Measurements from ENCODE around the gene FYB1. TPM values are rescaled to one million over a fixed set of nuclear protein-coding genes. Genes with fewer than 3 reads are reported as not detected.

Gene FYB1
- total RNA-seq, 2 donors from 2014 or later, result 127 to 131 TPM

DNA sequence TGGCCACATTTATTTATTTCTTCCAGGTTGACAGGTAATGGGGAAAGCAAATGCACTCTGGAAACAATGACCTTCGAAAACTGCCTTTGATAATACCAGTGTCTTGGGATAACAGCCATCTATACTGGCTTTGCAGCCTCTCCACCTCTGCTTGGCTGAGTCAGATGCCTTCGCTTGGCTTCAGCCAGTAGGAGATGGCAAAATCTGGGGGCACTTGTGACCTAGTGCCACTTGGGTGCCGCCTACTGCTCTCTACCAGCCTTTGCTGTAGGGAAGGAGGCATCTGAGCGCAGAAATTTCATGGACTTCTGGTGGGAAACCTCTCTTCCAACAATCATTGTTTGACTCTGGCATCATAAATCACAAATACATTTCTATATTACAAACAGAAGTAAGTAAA, 21.8 kb downstream of the FYB1 start:
- Mint-ChIP-seq H3K4me1 (ENCODE audit: low read depth) (peaks cover 51% of the 10 kb centered on the region), H3K27me3 (ENCODE audit: low read depth) (no peaks in the 10 kb centered on the region), H3K4me3 (peak overlapping the region; percentile 64 to 87), H3K27ac (no peak overlapping the region), H3K36me3 (ENCODE audit: insufficient read depth in 2 of 2) (peaks cover 5 to 6% of the 10 kb centered on the region in 2 donors), H3K9me3 (no peaks in the 10 kb centered on the region)
- peak; percentile 67 to 72 for ATAC-seq (replicated peaks in 1 of 2)
- peak; percentile 63 to 73 for DNase-seq

DNA sequence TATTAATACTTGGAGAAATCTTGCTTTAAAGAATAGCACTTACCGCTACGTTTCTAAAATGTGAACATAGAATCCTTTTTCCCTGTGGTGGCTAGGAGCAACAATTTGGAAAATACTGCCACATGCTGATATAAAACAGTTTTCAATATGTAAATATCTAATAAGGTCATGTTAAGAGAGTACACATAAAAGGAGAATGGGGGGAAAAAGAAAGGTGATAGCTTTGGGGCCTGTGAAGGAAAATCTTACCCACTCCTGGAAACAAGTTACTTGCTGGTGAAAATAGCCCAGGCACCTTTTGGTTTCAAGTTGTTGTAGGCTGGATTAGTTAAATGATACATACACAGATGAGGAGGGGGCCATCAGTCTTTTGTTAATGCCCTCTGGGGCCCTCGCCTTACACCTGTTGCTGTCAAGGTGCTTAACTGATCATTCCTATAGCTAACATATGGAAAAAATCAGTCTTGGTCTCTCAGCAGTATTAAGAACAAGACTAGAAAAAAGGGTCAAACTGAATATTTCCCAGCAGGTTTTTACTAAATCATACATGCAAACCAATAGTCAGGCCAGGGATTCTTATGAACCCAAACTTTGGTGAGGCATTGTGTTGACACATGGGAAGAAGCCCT, 24.1 kb downstream of the FYB1 start:
- Mint-ChIP-seq H3K27me3 (ENCODE audit: low read depth) (no peaks in the 10 kb centered on the region), H3K4me1 (ENCODE audit: low read depth) (peaks cover 69% of the 10 kb centered on the region), H3K36me3 (ENCODE audit: insufficient read depth in 2 of 2) (peaks cover 2 to 3% of the 10 kb centered on the region in 2 donors), H3K9me3 (no peaks in the 10 kb centered on the region), H3K4me3 (peak overlapping the region; percentile 75 to 87), H3K27ac (peak overlapping the region; percentile 92)
- ATAC-seq (replicated peaks in 1 of 2), result peak; percentile 5 to 6
- no peak for DNase-seq

DNA sequence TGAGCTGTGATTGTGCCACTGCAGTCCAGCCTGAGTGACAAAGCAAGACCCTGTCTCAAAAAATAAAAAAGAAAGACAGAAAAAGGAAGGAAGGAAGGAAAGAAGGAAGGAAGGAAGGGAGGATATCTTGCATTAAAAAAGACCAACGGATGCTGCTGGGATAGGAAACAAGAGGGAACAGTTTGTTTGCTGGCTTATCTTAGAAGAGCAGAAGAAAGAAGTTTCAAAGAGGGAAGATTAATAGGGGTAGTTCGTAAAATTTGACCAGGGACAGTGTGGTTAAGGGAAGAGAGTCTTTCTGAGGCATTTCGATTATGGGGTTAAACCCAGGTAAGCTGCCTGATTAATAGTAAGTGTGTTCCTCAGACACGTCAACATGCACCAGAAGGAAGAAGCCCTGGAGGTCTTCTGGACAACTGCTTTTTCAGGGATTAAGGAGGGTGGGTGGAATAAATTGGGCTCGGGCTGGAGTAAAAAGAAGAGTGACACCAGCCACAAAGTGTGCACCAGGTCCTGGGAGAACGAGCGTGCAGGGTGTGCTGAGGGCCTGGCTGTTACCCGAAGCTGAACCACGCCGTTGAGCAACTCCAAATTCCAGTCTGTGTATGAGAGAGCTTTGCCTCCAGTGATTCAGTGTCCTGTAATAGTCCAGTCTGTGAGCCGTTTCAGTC, 24.8 kb downstream of the FYB1 start:
- H3K4me1 Mint-ChIP-seq (ENCODE audit: low read depth), result peaks cover 76% of the 10 kb centered on the region
- no peaks in the 10 kb centered on the region for H3K9me3 Mint-ChIP-seq
- H3K27me3 Mint-ChIP-seq (ENCODE audit: low read depth), result no peaks in the 10 kb centered on the region
- peak; percentile 34 to 53 for ATAC-seq (replicated peaks in 1 of 2)
- H3K36me3 Mint-ChIP-seq (ENCODE audit: insufficient read depth in 2 of 2), result no peaks in the 10 kb centered on the region
- H3K27ac Mint-ChIP-seq, result peak overlapping the region; percentile 92
- DNase-seq, result no peak
- H3K4me3 Mint-ChIP-seq, result peak overlapping the region; percentile 75 to 87

DNA sequence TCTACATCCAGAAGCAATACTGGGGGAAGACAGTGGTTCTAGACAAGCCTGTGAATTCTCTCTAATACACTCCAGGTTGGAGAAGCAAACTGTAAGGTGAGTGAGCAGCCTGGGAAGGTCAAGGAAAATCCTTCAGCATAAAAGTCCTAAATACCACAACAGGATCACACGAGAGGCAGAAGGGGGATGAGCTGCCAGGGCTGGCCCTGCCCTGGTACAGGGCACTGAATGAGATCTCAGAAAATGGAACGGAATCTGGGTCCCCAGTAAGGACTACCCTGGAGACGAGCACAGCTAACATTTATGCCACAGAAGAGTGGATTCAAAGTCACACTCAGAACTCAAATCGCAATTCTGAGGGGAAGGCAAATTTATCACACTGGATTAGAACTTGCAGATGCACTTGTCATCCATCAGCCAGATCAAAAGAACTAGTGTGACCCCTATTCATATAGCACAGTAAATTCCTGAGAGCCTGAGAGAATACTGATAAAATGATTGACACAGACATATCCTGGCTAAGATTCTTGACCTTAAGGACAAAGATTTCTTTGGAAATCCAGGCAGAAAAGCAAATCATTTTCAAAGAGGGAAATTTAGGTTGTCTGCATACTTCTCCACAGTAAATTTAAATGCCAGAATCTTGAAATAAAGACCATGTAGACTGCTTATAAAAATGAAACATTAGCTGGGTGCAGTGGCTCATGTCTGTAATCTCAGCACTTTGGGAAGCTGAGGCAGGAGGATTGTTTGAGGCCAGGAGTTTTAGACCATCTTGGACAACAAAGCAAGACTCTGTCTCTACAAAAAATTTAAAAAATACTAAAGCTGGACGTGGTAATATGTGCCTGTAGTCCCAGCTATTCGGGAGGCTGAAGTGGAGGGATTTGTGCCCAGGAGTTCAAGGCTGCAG, 25.6 kb downstream of the FYB1 start:
- no peaks in the 10 kb centered on the region for H3K9me3 Mint-ChIP-seq
- DNase-seq, result no peak

DNA sequence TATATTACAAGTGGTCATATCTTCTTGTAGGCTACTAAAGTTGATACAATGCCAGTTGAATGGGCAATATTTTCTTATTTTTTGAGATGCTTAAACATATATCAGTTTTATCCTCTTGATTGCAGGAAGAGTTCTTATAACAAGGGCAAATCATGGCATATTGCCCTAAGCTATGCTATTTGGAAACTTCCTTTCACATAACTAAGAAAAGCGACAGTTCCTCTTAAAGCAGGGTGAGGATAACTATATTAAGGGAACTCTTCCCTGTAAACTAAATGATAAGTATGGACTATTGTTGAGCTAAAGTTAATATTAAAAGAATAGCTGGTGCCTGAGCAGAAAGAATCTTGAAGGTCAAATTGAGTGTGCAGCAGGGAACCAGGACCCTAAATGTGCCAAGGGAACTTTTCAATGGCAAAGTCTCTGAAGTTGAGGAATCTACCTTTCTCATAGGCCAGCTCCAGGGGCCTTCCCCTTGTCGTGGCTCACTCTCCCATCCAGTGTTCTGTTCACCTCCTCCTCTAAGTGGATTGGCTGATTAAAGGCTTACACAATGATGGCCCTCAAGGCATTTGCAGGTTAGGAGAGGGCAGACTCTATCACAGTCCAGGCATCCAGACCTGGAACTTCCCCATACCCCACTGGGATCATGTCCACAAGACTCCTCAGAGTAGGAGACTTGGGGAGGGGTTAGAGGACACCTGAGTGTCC, 26.8 kb downstream of the FYB1 start:
- Mint-ChIP-seq H3K4me1 (ENCODE audit: low read depth) (peaks cover 96% of the 10 kb centered on the region), H3K36me3 (ENCODE audit: insufficient read depth in 2 of 2) (no peaks in the 10 kb centered on the region), H3K9me3 (no peaks in the 10 kb centered on the region), H3K27me3 (ENCODE audit: low read depth) (no peaks in the 10 kb centered on the region), H3K27ac (peak overlapping the region; percentile 71), H3K4me3 (peak overlapping the region; percentile 75 to 87)
- ATAC-seq (replicated peaks in 1 of 2), result no peak
- no peak for DNase-seq

More for the DNA sequence above, 25.6 kb downstream of the FYB1 start:
- ATAC-seq (replicated peaks in 1 of 2), result no peak
- H3K36me3 Mint-ChIP-seq (ENCODE audit: insufficient read depth in 2 of 2), result no peaks in the 10 kb centered on the region
- peaks cover 84% of the 10 kb centered on the region for H3K4me1 Mint-ChIP-seq (ENCODE audit: low read depth)
- H3K27me3 Mint-ChIP-seq (ENCODE audit: low read depth), result no peaks in the 10 kb centered on the region
- peak overlapping the region; percentile 75 to 87 for H3K4me3 Mint-ChIP-seq
- H3K27ac Mint-ChIP-seq, result peak overlapping the region; percentile 92

DNA sequence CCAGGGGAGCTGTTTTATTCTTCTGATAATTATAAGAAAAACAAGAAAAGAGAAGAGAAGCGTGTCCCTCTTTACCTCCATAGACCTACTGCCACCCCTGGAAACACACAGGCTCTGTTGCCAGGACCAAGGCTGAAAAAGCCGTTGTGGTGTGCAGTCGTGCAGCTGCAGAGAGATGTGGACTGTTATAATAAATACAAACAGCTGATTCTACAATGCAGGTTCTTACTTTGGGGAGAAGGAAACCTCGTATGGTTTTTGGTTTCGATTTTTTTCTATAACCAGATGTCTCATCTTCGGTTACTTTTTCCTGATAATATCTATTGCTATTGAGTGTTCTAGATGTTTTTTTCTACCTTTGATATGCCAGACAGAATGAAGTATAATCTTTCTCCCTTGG, 28.1 kb downstream of the FYB1 start:
- Mint-ChIP-seq H3K27me3 (ENCODE audit: low read depth) (no peaks in the 10 kb centered on the region), H3K9me3 (no peaks in the 10 kb centered on the region), H3K4me1 (ENCODE audit: low read depth) (peaks cover 96% of the 10 kb centered on the region), H3K36me3 (ENCODE audit: insufficient read depth in 2 of 2) (no peaks in the 10 kb centered on the region), H3K4me3 (peak overlapping the region; percentile 84 to 97), H3K27ac (peak overlapping the region; percentile 98)
- peak; percentile 19 to 41 for ATAC-seq (replicated peaks in 1 of 2)
- no peak for DNase-seq

DNA sequence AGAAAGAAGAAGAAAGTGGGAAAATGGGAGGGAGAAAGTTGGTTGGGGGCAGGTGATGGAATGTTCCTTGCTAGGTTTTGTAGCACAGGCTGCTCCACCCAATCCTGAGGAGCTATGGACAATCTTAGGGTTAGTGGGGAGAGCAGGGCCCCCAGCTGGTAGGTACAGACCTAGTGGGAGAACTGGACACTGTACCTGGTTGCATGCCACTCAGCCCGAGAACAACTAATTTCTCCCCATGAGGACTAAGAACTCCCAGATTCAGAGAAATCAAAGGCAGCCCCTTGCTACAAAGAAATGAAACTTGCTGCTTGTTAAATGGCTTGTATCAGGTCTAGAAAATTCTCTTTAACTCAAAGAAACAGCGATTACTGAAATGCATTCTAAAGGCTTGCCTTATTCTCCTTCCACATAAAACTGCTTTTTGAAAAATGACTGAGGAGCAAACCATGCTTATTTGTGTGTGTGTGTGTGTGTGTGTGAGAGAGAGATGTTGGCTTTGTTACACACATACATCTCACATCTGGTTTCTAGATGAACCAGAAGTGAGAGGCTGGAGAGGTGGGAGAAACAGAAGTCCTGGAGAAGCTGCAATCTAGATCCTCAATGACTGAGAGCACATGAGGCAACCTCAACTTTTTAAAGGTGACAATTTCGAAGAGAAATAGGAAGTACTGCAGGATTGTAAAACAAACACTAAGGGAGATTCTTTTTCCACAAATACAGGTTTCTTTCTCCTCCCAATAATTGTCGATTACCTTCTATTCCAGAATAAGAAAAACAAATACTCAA, 28.9 kb downstream of the FYB1 start:
- ATAC-seq (replicated peaks in 1 of 2), result peak; percentile 8 to 12
- no peak for DNase-seq
- peak overlapping the region; percentile 84 to 97 for H3K4me3 Mint-ChIP-seq
- peak overlapping the region; percentile 98 for H3K27ac Mint-ChIP-seq
- H3K4me1 Mint-ChIP-seq (ENCODE audit: low read depth), result peaks cover 100% of the 10 kb centered on the region
- no peaks in the 10 kb centered on the region for H3K36me3 Mint-ChIP-seq (ENCODE audit: insufficient read depth in 2 of 2)
- no peaks in the 10 kb centered on the region for H3K27me3 Mint-ChIP-seq (ENCODE audit: low read depth)
- no peaks in the 10 kb centered on the region for H3K9me3 Mint-ChIP-seq

DNA sequence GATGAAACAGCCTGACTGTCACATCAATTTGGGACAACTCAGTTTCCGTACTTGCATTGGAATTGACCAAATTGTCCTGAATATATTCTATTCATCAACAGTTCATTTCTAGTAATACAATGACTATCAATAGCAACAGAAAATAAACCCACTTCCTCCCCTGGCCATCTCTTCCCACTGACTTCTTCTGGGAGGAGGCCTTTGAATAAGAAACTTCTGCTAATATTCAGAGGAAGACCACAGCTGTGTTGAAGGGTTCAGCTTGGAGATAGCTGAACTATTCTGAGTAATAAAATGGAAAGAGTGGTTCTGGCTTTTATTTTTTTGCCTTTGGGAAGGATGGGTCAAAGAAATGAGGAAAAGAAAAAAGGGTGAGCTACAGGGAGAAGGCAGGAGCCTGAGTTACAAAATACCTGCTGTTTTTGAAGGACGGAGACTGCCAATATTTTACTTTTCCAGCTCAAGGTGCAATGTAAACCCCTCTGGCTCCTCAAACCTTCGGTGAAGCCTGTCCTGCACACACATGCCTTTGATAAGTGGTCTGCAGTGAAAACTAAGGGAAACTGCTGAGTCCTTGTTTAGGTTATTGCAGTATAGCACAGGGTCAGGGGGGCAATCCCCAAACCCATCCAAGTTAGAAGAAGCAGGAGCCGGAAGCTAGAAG, 29.9 kb downstream of the FYB1 start:
- Mint-ChIP-seq H3K36me3 (ENCODE audit: insufficient read depth in 2 of 2) (no peaks in the 10 kb centered on the region), H3K4me1 (ENCODE audit: low read depth) (peaks cover 100% of the 10 kb centered on the region), H3K27ac (peak overlapping the region; percentile 98), H3K27me3 (ENCODE audit: low read depth) (no peaks in the 10 kb centered on the region), H3K9me3 (no peaks in the 10 kb centered on the region), H3K4me3 (peak overlapping the region; percentile 84 to 97)
- DNase-seq (no peak), ATAC-seq (replicated peaks in 1 of 2) (no peak)

DNA sequence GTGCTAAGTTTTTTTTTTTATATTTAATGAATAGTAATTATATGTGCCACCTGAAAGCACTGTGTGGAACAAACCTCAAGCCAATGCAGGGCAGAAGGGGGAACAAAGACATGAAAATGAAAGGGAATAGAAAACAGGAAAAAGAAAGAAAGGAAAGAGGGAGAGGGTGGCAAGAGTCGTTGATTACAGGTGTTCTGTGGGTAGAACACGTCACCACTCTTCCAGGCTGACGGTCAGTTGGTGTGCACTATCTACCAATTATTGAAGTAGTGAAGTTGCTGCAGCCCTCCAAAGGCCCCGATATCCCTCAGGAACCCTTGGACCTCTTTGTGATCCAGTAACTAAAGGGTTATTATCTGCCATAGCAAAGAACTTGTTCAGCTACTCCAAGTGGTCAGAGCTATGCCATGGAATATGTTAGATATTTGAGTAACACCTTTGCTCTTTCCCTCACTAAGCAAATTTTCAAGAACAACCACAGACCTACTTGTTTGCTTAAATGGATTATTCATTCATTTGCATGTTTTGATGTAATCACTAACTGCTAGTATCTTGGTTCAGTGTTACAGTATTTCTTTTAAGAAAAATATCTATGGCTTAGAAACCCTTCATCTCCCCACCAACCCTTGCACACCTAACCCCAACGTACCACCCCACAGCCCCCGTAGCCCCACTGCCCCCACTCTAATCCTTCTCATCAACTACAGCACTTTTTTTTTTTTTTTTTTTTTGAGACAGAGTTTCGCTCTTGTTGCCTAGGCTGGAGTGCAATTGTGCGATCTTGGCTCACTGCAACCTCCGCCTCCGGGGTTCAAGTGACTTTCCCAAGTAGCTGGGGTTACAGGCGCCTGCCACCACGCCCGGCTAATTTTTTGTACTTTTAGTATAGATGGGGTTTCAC, 31.3 kb downstream of the FYB1 start:
- no peaks in the 10 kb centered on the region for H3K9me3 Mint-ChIP-seq
- peak overlapping the region; percentile 98 for H3K27ac Mint-ChIP-seq
- H3K4me3 Mint-ChIP-seq, result peak overlapping the region; percentile 84 to 97
- H3K27me3 Mint-ChIP-seq (ENCODE audit: low read depth), result no peaks in the 10 kb centered on the region
- no peak for DNase-seq
- ATAC-seq (replicated peaks in 1 of 2), result peak; percentile 52 to 54
- H3K4me1 Mint-ChIP-seq (ENCODE audit: low read depth), result peaks cover 96% of the 10 kb centered on the region
- no peaks in the 10 kb centered on the region for H3K36me3 Mint-ChIP-seq (ENCODE audit: insufficient read depth in 2 of 2)

DNA sequence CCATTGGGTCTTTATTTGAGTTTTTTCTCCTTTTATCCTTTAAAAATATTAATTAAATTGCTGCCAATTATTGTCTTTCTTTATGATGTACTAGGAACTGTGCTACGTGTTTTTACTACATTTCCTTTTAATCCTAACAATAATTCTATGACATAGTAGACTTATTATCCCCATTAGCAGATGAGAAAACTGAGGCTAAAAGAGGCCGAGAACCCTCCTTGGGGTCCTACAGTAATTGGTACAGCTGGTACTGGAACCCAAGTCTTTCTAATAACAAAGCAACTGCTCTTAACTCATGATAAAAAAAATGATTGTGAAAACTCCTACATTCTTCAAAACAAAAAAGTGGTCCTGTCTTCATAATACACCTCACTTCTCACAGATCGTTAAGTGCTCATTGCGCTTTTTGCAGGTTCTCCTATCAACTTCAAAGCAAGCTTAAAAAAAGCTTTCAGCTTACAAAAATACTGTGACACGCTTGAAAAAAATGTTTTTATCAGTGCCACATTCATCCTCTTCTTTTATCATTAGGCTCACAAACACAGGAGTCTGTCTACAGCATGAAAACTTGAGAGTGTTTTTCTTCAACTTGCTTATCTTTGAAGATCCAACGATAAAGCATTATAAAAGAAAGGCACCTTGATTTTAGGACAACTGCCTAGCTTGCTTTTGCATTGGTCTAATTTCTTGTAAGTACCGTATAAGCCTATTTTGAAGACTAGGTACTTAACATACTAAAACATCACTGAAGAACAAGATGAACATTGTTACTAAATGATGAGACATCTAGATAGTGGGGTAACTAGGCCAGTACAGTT, 32.4 kb downstream of the FYB1 start:
- Mint-ChIP-seq H3K27ac (peak overlapping the region; percentile 98), H3K27me3 (ENCODE audit: low read depth) (no peaks in the 10 kb centered on the region), H3K4me3 (peak overlapping the region; percentile 84 to 97), H3K4me1 (ENCODE audit: low read depth) (peaks cover 96% of the 10 kb centered on the region), H3K9me3 (no peaks in the 10 kb centered on the region), H3K36me3 (ENCODE audit: insufficient read depth in 2 of 2) (no peaks in the 10 kb centered on the region)
- DNase-seq, result no peak
- peak; percentile 27 to 32 for ATAC-seq (replicated peaks in 1 of 2)

Measured in activated T-cell treated with anti-CD3 and anti-CD28 coated beads, Interleukin-2, amount 50 U/mL, for 72 hours (primary cell).